DND-41 (cell line): ENCODE results near the gene NEURL3.
"Not testable (repeated sequence)": the region's sequence is repeated elsewhere in the genome, so short reads cannot be mapped to it uniquely, and the experiment has no call there.

Source experiments
- ATAC-seq: fragments of 200-7000 bp; cut with Tn5 transposase; 3 replicates; pipeline ENCODE4 v1.9.1; 2021; ENCODE audit warnings: low read depth; ENCODE audit not compliant: insufficient read depth
- DNase-seq: peaks from one replicate; pipeline ENCODE4 v3.0.0-alpha.2; 2020
- H2AFZ ChIP-seq: 2 replicates; pipeline ENCODE4 v1.6.0; 2012; ENCODE audit warnings: low read depth, low read length
- H3K27ac ChIP-seq: 2 replicates; pipeline ENCODE4 v1.5.1; 2012; ENCODE audit warnings: low read length, inconsistent platforms
- H3K27me3 ChIP-seq: fragments of 200-600 bp; sonication (generic); 2 replicates; pipeline ENCODE4 v1.6.0; 2012; ENCODE audit warnings: low read length, mild to moderate bottlenecking, inconsistent platforms; ENCODE audit not compliant: insufficient read depth, poor library complexity
- H3K36me3 ChIP-seq: 2 replicates; pipeline ENCODE4 v1.5.1; 2012; ENCODE audit warnings: low read length, inconsistent platforms; ENCODE audit not compliant: insufficient read depth
- H3K4me1 ChIP-seq: 2 replicates; pipeline ENCODE4 v1.5.1; 2012; ENCODE audit warnings: mild to moderate bottlenecking, low read length; ENCODE audit not compliant: insufficient read depth
- H3K4me2 ChIP-seq: 2 replicates; pipeline ENCODE4 v1.6.0; 2012; ENCODE audit warnings: mild to moderate bottlenecking, moderate library complexity, low read length, inconsistent platforms; ENCODE audit not compliant: insufficient read depth
- H3K4me3 ChIP-seq, 2 experiments: fragments of 200-600 bp in 1 of 2; shearing (Covaris generic) in 1 of 2; 2 replicates each; pipeline ENCODE4 v1.5.1; 2012 to 2016; ENCODE audit warnings: inconsistent platforms in 2 of 2, low read length in 2 of 2, mild to moderate bottlenecking in 2 of 2, low read depth in 1 of 2, moderate library complexity in 1 of 2
- H3K79me2 ChIP-seq: 2 replicates; pipeline ENCODE4 v1.6.0; 2012; ENCODE audit warnings: low read length, inconsistent platforms; ENCODE audit not compliant: insufficient read depth
- H3K9ac ChIP-seq: 2 replicates; pipeline ENCODE4 v1.6.0; 2012; ENCODE audit warnings: low read depth, mild to moderate bottlenecking, inconsistent platforms, low read length, moderate library complexity
- H3K9me3 ChIP-seq: 2 replicates; pipeline ENCODE4 v1.5.1; 2012; ENCODE audit warnings: low read length, moderate library complexity, mild to moderate bottlenecking, inconsistent platforms; ENCODE audit not compliant: insufficient read depth, severe bottlenecking
- H4K20me1 ChIP-seq: 2 replicates; pipeline ENCODE4 v1.6.0; 2012; ENCODE audit warnings: low read length; ENCODE audit not compliant: insufficient read depth
- EZH2 ChIP-seq: IDR thresholded peaks from 3 replicates; pipeline ENCODE4 v1.6.1; 2012; ENCODE audit warnings: borderline replicate concordance, low read depth, mild to moderate bottlenecking, moderate library complexity, low read length, inconsistent platforms; ENCODE audit not compliant: severe bottlenecking
- TF ChIP-seq, protein P1 (sequence below): IDR thresholded peaks from 2 replicates; pipeline ENCODE4 v1.5.1; 2012; ENCODE audit warnings: borderline replicate concordance, low read length, moderate library complexity, mild to moderate bottlenecking; ENCODE audit not compliant: poor library complexity, severe bottlenecking; ENCODE audit errors: extremely low read depth

The NEURL3 gene

DNA sequence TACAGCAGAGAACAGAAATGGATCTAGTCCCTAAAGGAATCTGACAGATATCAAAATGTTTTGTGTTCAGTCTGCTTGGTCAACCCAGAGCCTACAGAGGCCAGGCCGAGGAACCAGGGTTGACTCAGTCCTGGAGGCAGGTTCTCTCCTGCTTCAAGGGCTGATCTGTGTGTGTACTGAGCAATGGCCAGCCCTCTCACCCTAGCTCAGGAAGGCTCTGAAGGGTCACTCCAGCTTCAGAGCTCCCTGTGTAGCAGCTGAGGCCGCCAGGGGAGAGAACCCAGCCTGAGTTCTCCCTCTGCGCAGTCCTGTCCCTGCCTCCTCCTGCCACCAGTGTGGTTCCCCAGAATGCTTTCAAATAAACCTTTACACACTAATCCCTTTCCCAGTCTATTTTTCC, 41.1 kb downstream of the NEURL3 start:
- no peak overlapping the region for H3K4me2 ChIP-seq
- H3K4me3 ChIP-seq, result no peak overlapping the region
- no peaks in the 10 kb centered on the region for H3K4me1 ChIP-seq
- no peaks in the 10 kb centered on the region for H3K36me3 ChIP-seq
- H3K9me3 ChIP-seq, result no peaks in the 10 kb centered on the region
- no peak overlapping the region for H2AFZ ChIP-seq
- no peak overlapping the region for H3K27ac ChIP-seq
- H3K9ac ChIP-seq, result no peak overlapping the region
- H3K79me2 ChIP-seq, result no peaks in the 10 kb centered on the region
- TF ChIP-seq, protein P1, sequence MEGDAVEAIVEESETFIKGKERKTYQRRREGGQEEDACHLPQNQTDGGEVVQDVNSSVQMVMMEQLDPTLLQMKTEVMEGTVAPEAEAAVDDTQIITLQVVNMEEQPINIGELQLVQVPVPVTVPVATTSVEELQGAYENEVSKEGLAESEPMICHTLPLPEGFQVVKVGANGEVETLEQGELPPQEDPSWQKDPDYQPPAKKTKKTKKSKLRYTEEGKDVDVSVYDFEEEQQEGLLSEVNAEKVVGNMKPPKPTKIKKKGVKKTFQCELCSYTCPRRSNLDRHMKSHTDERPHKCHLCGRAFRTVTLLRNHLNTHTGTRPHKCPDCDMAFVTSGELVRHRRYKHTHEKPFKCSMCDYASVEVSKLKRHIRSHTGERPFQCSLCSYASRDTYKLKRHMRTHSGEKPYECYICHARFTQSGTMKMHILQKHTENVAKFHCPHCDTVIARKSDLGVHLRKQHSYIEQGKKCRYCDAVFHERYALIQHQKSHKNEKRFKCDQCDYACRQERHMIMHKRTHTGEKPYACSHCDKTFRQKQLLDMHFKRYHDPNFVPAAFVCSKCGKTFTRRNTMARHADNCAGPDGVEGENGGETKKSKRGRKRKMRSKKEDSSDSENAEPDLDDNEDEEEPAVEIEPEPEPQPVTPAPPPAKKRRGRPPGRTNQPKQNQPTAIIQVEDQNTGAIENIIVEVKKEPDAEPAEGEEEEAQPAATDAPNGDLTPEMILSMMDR, result no peak
- TF ChIP-seq EZH2, result no peak
- ATAC-seq (no peak), DNase-seq (no peak)
- no peaks in the 10 kb centered on the region for H3K27me3 ChIP-seq
- no peaks in the 10 kb centered on the region for H4K20me1 ChIP-seq

GRCh38 chr2:96463119-96463518, 42.0 kb downstream of the NEURL3 start:
- Histone ChIP-seq H3K4me1 (no peaks in the 10 kb centered on the region), H3K79me2 (no peaks in the 10 kb centered on the region), H3K27ac (no peak overlapping the region), H3K9ac (no peak overlapping the region), H3K4me3 (no peak overlapping the region), H3K4me2 (no peak overlapping the region), H2AFZ (no peak overlapping the region), H3K9me3 (no peaks in the 10 kb centered on the region), H3K27me3 (no peaks in the 10 kb centered on the region), H4K20me1 (no peaks in the 10 kb centered on the region), H3K36me3 (no peaks in the 10 kb centered on the region)
- DNase-seq (no peak), ATAC-seq (no peak)
- no peak for TF ChIP-seq EZH2
- TF ChIP-seq, protein P1, result no peak

DNA sequence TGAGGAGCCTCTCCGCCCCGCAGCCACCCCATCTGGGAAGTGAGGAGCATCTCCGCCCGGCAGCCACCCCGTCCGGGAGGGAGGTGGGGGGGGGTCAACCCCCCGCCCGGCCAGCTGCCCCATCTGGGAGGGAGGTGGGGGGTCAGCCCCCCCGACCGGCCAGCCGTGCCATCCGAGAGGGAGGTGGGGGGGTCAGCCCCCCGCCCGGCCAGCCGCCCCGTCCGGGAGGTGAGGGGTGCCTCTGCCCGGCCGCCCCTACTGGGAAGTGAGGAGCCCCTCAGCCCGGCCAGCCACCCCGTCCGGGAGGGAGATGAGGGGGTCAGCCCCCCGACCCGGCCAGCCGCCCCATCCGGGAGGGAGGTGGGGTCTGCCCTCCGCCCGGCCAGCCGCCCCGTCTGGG, 43.5 kb downstream of the NEURL3 start:
- H3K27me3 ChIP-seq, H3K4me2 ChIP-seq, H3K4me1 ChIP-seq, H3K4me3 ChIP-seq, H3K27ac ChIP-seq, H3K9ac ChIP-seq, ATAC-seq, H2AFZ ChIP-seq, H3K9me3 ChIP-seq, H4K20me1 ChIP-seq, H3K36me3 ChIP-seq, DNase-seq, H3K79me2 ChIP-seq: not testable (repeated sequence)

GRCh38 chr2:96452053-96452452, 53.1 kb downstream of the NEURL3 start:
- no peaks in the 10 kb centered on the region for H3K27me3 ChIP-seq
- no peak overlapping the region for H3K27ac ChIP-seq
- H4K20me1 ChIP-seq, result no peaks in the 10 kb centered on the region
- no peak overlapping the region for H2AFZ ChIP-seq
- no peak for ATAC-seq
- no peak overlapping the region for H3K9ac ChIP-seq
- no peaks in the 10 kb centered on the region for H3K36me3 ChIP-seq
- no peaks in the 10 kb centered on the region for H3K79me2 ChIP-seq
- DNase-seq, result no peak
- H3K9me3 ChIP-seq, result no peaks in the 10 kb centered on the region
- no peaks in the 10 kb centered on the region for H3K4me1 ChIP-seq
- H3K4me2 ChIP-seq, result no peak overlapping the region
- TF ChIP-seq, protein P1, result no peak
- TF ChIP-seq EZH2, result no peak
- no peak overlapping the region for H3K4me3 ChIP-seq
